Measurements from ENCODE around the gene MAML3. TPM values are rescaled to one million over a fixed set of nuclear protein-coding genes. Genes with fewer than 3 reads are reported as not detected.

The MAML3 gene
- total and polyA plus RNA-seq, 2 of the 13 experiments (the other 11 are each of a cell fraction or from before 2014, with no cell fraction given) = 0.05 to 0.13 TPM

GRCh38 chr4:139857021-139857420 lies 297.0 kb downstream of the MAML3 start (continued):
- TF ChIP-seq ZNF275 (CRISPR knock-in tag; IDR thresholded peaks at IDR 0.05; ENCODE audit: borderline replicate concordance) (no peak), ZNF850 (CRISPR knock-in tag; conservative IDR thresholded peaks at IDR 0.05) (no peak), ZNF746 (CRISPR knock-in tag; IDR thresholded peaks at IDR 0.05) (no peak), TBX2 (CRISPR knock-in tag; IDR thresholded peaks at IDR 0.05; ENCODE audit: borderline replicate concordance) (peak; percentile 83; the same call in 1 of the 2 replicates), ARID5B (CRISPR knock-in tag; IDR thresholded peaks at IDR 0.05) (peak; percentile 84), ZNF20 (CRISPR knock-in tag; IDR thresholded peaks at IDR 0.05) (no peak), MIXL1 (CRISPR knock-in tag; IDR thresholded peaks at IDR 0.05) (no peak), HOXA7 (CRISPR knock-in tag; IDR thresholded peaks at IDR 0.05) (no peak), KLF6 (CRISPR knock-in tag; IDR thresholded peaks at IDR 0.05) (0 out of 2 replicates have a peak, but pooled peaks have one; percentile 27), RBM39 (IDR thresholded peaks at IDR 0.05; ENCODE audit: low read depth, low read length, poor library complexity, severe bottlenecking) (no peak), MBD4 (IDR thresholded peaks at IDR 0.05; ENCODE audit: borderline replicate concordance, low read length) (no peak), NCOA2 (CRISPR knock-in tag; IDR thresholded peaks at IDR 0.05) (peak; percentile 84), ELF1 (CRISPR knock-in tag; IDR thresholded peaks at IDR 0.05) (peak; percentile 37; the same call in 1 of the 2 replicates), TFE3 (CRISPR knock-in tag; IDR thresholded peaks at IDR 0.05) (0 out of 2 replicates have a peak, but pooled peaks have one; percentile 32), GMEB2 (CRISPR knock-in tag; IDR thresholded peaks at IDR 0.05; ENCODE audit: low read depth) (no peak), IKZF5 (CRISPR knock-in tag; IDR thresholded peaks at IDR 0.05) (peak; percentile 77), ZNF10 (CRISPR knock-in tag; IDR thresholded peaks at IDR 0.05; ENCODE audit: borderline replicate concordance, low read depth) (no peak), USF2 (IDR thresholded peaks at IDR 0.05; ENCODE audit: low read depth, low read length) (no peak), USF2 (CRISPR knock-in tag; IDR thresholded peaks at IDR 0.05; ENCODE audit: borderline replicate concordance) (no peak)

All from HepG2 (cell line).